ENCODE results near the gene TCOF1. TPM values are rescaled to one million over a fixed set of nuclear protein-coding genes. Genes with fewer than 3 reads are reported as not detected.

TCOF1 gene
- total and polyA plus RNA-seq, 2 of the 8 experiments (the other 6 are each of a cell fraction or from before 2014, with no cell fraction given), result 35.9 to 170 TPM

DNA sequence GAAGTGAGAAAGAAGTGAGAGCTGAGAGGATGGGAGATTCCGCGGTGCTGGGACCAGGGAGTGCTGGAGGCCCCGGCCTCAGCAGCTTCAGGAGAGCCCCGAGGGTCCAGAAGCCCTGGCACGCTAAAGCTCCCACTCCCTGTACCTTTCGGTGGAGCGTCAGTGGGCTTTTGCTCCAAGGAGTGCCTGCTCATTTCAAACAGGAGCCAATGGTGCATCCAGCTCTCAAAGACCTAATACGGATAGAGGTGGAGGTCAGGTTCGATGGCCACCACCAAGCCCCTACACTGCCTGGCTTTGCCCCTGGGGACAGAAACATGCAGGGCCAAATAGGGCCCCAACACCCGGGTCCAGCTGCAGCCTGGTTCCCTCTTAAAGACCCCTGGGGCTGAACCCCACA, 47.0 kb downstream of the TCOF1 start (continued):
- TF ChIP-seq, protein P1, sequence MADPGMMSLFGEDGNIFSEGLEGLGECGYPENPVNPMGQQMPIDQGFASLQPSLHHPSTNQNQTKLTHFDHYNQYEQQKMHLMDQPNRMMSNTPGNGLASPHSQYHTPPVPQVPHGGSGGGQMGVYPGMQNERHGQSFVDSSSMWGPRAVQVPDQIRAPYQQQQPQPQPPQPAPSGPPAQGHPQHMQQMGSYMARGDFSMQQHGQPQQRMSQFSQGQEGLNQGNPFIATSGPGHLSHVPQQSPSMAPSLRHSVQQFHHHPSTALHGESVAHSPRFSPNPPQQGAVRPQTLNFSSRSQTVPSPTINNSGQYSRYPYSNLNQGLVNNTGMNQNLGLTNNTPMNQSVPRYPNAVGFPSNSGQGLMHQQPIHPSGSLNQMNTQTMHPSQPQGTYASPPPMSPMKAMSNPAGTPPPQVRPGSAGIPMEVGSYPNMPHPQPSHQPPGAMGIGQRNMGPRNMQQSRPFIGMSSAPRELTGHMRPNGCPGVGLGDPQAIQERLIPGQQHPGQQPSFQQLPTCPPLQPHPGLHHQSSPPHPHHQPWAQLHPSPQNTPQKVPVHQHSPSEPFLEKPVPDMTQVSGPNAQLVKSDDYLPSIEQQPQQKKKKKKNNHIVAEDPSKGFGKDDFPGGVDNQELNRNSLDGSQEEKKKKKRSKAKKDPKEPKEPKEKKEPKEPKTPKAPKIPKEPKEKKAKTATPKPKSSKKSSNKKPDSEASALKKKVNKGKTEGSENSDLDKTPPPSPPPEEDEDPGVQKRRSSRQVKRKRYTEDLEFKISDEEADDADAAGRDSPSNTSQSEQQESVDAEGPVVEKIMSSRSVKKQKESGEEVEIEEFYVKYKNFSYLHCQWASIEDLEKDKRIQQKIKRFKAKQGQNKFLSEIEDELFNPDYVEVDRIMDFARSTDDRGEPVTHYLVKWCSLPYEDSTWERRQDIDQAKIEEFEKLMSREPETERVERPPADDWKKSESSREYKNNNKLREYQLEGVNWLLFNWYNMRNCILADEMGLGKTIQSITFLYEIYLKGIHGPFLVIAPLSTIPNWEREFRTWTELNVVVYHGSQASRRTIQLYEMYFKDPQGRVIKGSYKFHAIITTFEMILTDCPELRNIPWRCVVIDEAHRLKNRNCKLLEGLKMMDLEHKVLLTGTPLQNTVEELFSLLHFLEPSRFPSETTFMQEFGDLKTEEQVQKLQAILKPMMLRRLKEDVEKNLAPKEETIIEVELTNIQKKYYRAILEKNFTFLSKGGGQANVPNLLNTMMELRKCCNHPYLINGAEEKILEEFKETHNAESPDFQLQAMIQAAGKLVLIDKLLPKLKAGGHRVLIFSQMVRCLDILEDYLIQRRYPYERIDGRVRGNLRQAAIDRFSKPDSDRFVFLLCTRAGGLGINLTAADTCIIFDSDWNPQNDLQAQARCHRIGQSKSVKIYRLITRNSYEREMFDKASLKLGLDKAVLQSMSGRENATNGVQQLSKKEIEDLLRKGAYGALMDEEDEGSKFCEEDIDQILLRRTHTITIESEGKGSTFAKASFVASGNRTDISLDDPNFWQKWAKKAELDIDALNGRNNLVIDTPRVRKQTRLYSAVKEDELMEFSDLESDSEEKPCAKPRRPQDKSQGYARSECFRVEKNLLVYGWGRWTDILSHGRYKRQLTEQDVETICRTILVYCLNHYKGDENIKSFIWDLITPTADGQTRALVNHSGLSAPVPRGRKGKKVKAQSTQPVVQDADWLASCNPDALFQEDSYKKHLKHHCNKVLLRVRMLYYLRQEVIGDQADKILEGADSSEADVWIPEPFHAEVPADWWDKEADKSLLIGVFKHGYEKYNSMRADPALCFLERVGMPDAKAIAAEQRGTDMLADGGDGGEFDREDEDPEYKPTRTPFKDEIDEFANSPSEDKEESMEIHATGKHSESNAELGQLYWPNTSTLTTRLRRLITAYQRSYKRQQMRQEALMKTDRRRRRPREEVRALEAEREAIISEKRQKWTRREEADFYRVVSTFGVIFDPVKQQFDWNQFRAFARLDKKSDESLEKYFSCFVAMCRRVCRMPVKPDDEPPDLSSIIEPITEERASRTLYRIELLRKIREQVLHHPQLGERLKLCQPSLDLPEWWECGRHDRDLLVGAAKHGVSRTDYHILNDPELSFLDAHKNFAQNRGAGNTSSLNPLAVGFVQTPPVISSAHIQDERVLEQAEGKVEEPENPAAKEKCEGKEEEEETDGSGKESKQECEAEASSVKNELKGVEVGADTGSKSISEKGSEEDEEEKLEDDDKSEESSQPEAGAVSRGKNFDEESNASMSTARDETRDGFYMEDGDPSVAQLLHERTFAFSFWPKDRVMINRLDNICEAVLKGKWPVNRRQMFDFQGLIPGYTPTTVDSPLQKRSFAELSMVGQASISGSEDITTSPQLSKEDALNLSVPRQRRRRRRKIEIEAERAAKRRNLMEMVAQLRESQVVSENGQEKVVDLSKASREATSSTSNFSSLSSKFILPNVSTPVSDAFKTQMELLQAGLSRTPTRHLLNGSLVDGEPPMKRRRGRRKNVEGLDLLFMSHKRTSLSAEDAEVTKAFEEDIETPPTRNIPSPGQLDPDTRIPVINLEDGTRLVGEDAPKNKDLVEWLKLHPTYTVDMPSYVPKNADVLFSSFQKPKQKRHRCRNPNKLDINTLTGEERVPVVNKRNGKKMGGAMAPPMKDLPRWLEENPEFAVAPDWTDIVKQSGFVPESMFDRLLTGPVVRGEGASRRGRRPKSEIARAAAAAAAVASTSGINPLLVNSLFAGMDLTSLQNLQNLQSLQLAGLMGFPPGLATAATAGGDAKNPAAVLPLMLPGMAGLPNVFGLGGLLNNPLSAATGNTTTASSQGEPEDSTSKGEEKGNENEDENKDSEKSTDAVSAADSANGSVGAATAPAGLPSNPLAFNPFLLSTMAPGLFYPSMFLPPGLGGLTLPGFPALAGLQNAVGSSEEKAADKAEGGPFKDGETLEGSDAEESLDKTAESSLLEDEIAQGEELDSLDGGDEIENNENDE (IDR thresholded peaks at IDR 0.05; ENCODE audit: insufficient replicate concordance, low read length), result no peak
- TF ChIP-seq TBP (IDR thresholded peaks at IDR 0.05; ENCODE audit: low read depth, low read length), result no peak
- TF ChIP-seq MAFK (IDR thresholded peaks at IDR 0.05; ENCODE audit: low read depth, low read length), result no peak
- no peak for TF ChIP-seq POLR2A (IDR thresholded peaks at IDR 0.05; ENCODE audit: control extremely low read depth in 1 of 2, low read depth in 2 of 2, low read length in 2 of 2)
- no peak for TF ChIP-seq RAD21 (IDR thresholded peaks at IDR 0.05 in 1 of 2, conservative IDR thresholded peaks at IDR 0.05 in 1 of 2; ENCODE audit: low read depth in 2 of 2, low read length in 2 of 2)
- TF ChIP-seq BRCA1 (IDR thresholded peaks at IDR 0.05; ENCODE audit: low read depth, low read length), result no peak
- no peak for TF ChIP-seq CREB1 (IDR thresholded peaks at IDR 0.05)
